Endothelial cell of umbilical vein (primary cell): Measurements from ENCODE around the gene AKAP13. TPM values are rescaled to one million over a fixed set of nuclear protein-coding genes. Genes with fewer than 3 reads are reported as not detected.

Experiments used
- BruUV-seq: library from RNA; stranded (reverse); fragments of 400-500 nt; replicated peaks from 2 replicates; lab custom pipeline; 2021; lab: Mats Ljungman, UMichigan
- CTCF ChIA-PET: fragments of 300-600, 350-600 bp; sonication (Branson Sonifier 250); formaldehyde crosslinking; loops from one replicate; lab custom pipeline; 2021; ENCODE audit warnings: antibody characterized with exemption, inconsistent platforms; lab: Charles Lee
- POLR2A ChIA-PET: fragments of 300-600, 350-600 bp; sonication (Branson Sonifier 250); formaldehyde crosslinking; loops from one replicate; lab custom pipeline; 2021; ENCODE audit warnings: antibody characterized with exemption, inconsistent platforms; lab: Charles Lee
- DNase-seq: peaks from one replicate; pipeline ENCODE4 v3.0.0-alpha.2; 2011; ENCODE audit warnings: low read depth, low spot score
- FAIRE-seq: peaks from 2 replicates; lab custom pipeline; 2011; peaks lifted over from hg19 to GRCh38; lab: Jason Lieb, UNC
- H2AFZ ChIP-seq: 2 replicates; pipeline ENCODE4 v1.6.0; 2012; ENCODE audit warnings: low read depth, low read length, control low read depth, inconsistent platforms
- H3K27ac ChIP-seq: 2 replicates; pipeline ENCODE4 v1.5.1; 2011; ENCODE audit warnings: low read depth, mild to moderate bottlenecking, control low read depth, low read length, moderate library complexity; ENCODE audit not compliant: insufficient read depth
- H3K27me3 ChIP-seq, 2 experiments: 2 replicates each; pipeline versions ENCODE4 v1.6.0 to v1.6.1; 2011; ENCODE audit warnings: low read length in 2 of 2, mixed read lengths in 1 of 2; ENCODE audit not compliant: control insufficient read depth in 2 of 2, insufficient read depth in 2 of 2
- H3K36me3 ChIP-seq, 2 experiments: 2 replicates in 1 of 2; 3 replicates in 1 of 2; pipeline ENCODE4 v1.5.1; 2011; ENCODE audit warnings: low read length in 2 of 2, mild to moderate bottlenecking in 1 of 2, moderate library complexity in 1 of 2; ENCODE audit not compliant: control insufficient read depth in 2 of 2, insufficient read depth in 2 of 2; ENCODE audit errors: extremely low read depth in 1 of 2
- H3K4me1 ChIP-seq: 3 replicates; pipeline ENCODE4 v1.5.1; 2011; ENCODE audit warnings: mild to moderate bottlenecking, low read length; ENCODE audit not compliant: control insufficient read depth, insufficient read depth; ENCODE audit errors: extremely low read depth
- H3K4me2 ChIP-seq: 2 replicates; pipeline ENCODE4 v1.6.1; 2011; ENCODE audit warnings: low read length, control low read depth, mixed read lengths; ENCODE audit not compliant: insufficient read depth
- H3K4me3 ChIP-seq, 3 experiments: fragments of 200-600 bp in 1 of 3; sonication (generic), shearing (Covaris generic) in 1 of 3; replicated peaks in 1 of 3; 2 replicates each; pipeline ENCODE4 v1.5.1; 2011 to 2016; ENCODE audit warnings: control low read depth in 3 of 3, low read length in 3 of 3, mild to moderate bottlenecking in 2 of 3, inconsistent platforms in 1 of 3, low read depth in 1 of 3, moderate library complexity in 1 of 3; ENCODE audit not compliant: insufficient read depth in 1 of 3
- H3K79me2 ChIP-seq: 2 replicates; pipeline ENCODE4 v1.6.0; 2012; ENCODE audit warnings: low read length, inconsistent platforms; ENCODE audit not compliant: control insufficient read depth, insufficient read depth
- H3K9ac ChIP-seq: replicated peaks from 2 replicates; pipeline ENCODE3; 2011; ENCODE audit warnings: low read length, control low read depth; ENCODE audit not compliant: insufficient read depth; ENCODE audit errors: extremely low read depth
- H3K9me1 ChIP-seq: replicated peaks from 3 replicates; pipeline ENCODE4 v1.6.0; 2011; ENCODE audit warnings: mild to moderate bottlenecking, low read length; ENCODE audit not compliant: control insufficient read depth, insufficient read depth; ENCODE audit errors: extremely low read depth
- H3K9me3 ChIP-seq: replicated peaks from 2 replicates; pipeline ENCODE4 v1.5.1; 2012; ENCODE audit warnings: low read length, inconsistent platforms; ENCODE audit not compliant: control insufficient read depth, insufficient read depth
- H4K20me1 ChIP-seq: replicated peaks from 2 replicates; pipeline ENCODE3; 2011; ENCODE audit warnings: mild to moderate bottlenecking, low read length; ENCODE audit not compliant: control insufficient read depth, insufficient read depth; ENCODE audit errors: extremely low read depth
- EZH2 ChIP-seq: IDR thresholded peaks from 2 replicates; pipeline ENCODE4 v1.6.1; 2012; ENCODE audit warnings: borderline replicate concordance, low read depth, mild to moderate bottlenecking, moderate library complexity, low read length, inconsistent platforms; ENCODE audit not compliant: severe bottlenecking
- FOS ChIP-seq: IDR thresholded peaks from 2 replicates; pipeline ENCODE4 v1.6.1; 2011; ENCODE audit warnings: mild to moderate bottlenecking, low read length, moderate library complexity, borderline replicate concordance; ENCODE audit not compliant: insufficient read depth
- GATA2 ChIP-seq: IDR thresholded peaks from 2 replicates; pipeline ENCODE4 v1.7.0; 2011; ENCODE audit warnings: low read depth, mild to moderate bottlenecking, moderate library complexity, mixed read lengths, low read length; ENCODE audit not compliant: insufficient read length, insufficient read depth
- JUN ChIP-seq: IDR thresholded peaks from 2 replicates; pipeline ENCODE4 v1.6.1; 2011; ENCODE audit warnings: borderline replicate concordance, low read depth; ENCODE audit not compliant: insufficient read length, insufficient read depth
- MYC ChIP-seq: IDR thresholded peaks from one replicate; pipeline ENCODE4 v1.6.1; 2011; ENCODE audit warnings: mild to moderate bottlenecking, low read depth, low read length
- POLR2A ChIP-seq: IDR thresholded peaks from 2 replicates; pipeline ENCODE4 v1.6.1; 2012; ENCODE audit warnings: low read depth, mild to moderate bottlenecking, control low read depth, low read length
- POLR2AphosphoS5 ChIP-seq: IDR thresholded peaks from 2 replicates; pipeline ENCODE4 v1.6.1; 2012; ENCODE audit warnings: low read depth, mild to moderate bottlenecking, control low read depth, low read length, moderate library complexity; ENCODE audit not compliant: insufficient read depth
- dilution Hi-C: fragments of 300-500 bp; cut with MboI; formaldehyde crosslinking; loops from one replicate; pipeline ENCODE4 v1.15.0; 2019; ENCODE audit warnings: low sequenced_read_pairs; ENCODE audit not compliant: extremely low pct_ligation_motif_present
- intact Hi-C: fragments of 100-400 bp; cut with micrococcal nuclease; formaldehyde crosslinking; loops from one replicate; pipeline ENCODE4 v1.10.0; 2022
- polyA plus RNA-seq, 4 experiments: library from polyadenylated mRNA; depleted of rRNA in 3 of 4; stranded (reverse) in 3 of 4; unstranded in 1 of 4; fragments of >200 nt; gene quantifications; 2 replicates each; pipeline versions ENCODE4 v1.2.1 to v1.2.3, GENCODE V29; 2011 to 2012; ENCODE audit warnings: missing spikeins in 1 of 4
- total RNA-seq: library from RNA; stranded (reverse); gene quantifications from 2 replicates; pipeline ENCODE4 v1.2.3, GENCODE V29; 2021
- TF ChIP-seq, protein P1 (sequence below): IDR thresholded peaks from 2 replicates; pipeline ENCODE4 v1.6.1; 2011; ENCODE audit not compliant: insufficient read depth, insufficient read length
- TF ChIP-seq, protein P2 (sequence below), 2 donors: IDR thresholded peaks; 1 replicate in 1 of 2; 2 replicates in 1 of 2; pipeline ENCODE4 v1.5.1; 2011; ENCODE audit warnings: low read length in 2 of 2, mild to moderate bottlenecking in 2 of 2, moderate library complexity in 2 of 2, control low read depth in 1 of 2, inconsistent platforms in 1 of 2, low read depth in 1 of 2; ENCODE audit not compliant: insufficient read depth in 1 of 2; ENCODE audit errors: extremely low read depth in 1 of 2

The AKAP13 gene
- total and polyA plus RNA-seq, 2 donors (not counting 3 experiments of a cell fraction or from before 2014, with no cell fraction given), result 22.8 to 87.8 TPM

DNA sequence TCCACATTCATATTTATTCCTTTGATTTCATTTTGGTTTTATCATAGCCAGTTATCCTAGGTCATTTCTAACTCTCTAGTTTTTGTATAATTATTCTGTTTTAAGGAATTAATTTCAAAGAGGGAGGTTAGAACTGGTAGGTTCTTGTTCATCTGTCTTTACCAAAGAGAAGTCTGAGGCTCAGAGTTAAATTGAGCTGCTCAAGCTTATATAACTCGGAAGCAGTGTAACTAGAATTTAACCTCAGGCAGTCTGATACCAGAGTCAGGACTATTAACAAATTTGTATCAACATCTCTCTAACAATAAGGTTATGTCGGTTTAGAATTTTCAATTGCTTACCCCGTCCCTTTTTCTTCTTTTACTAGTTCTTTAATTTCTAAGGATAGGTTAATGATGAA, 84.1 kb downstream of the AKAP13 start:
- FAIRE-seq (no peak), DNase-seq (no peak)
- H4K20me1 ChIP-seq, result peaks cover 6% of the 10 kb centered on the region
- no peaks in the 10 kb centered on the region for H3K9me3 ChIP-seq
- BruUV-seq, result no TSS peak
- dilution Hi-C loops, result no loop called here
- CTCF ChIA-PET, result no interaction called here
- no peak overlapping the region for H3K9ac ChIP-seq
- intact Hi-C loops, result no loop called here
- no peaks in the 10 kb centered on the region for H3K27me3 ChIP-seq
- POLR2A ChIA-PET, result no interaction called here
- no peaks in the 10 kb centered on the region for H3K9me1 ChIP-seq
- no peaks in the 10 kb centered on the region for H3K36me3 ChIP-seq
- no peak overlapping the region for H2AFZ ChIP-seq
- H3K79me2 ChIP-seq, result peaks cover 40% of the 10 kb centered on the region
- H3K4me2 ChIP-seq, result no peak overlapping the region
- H3K27ac ChIP-seq, result no peak overlapping the region
- TF ChIP-seq FOS, result no peak
- TF ChIP-seq POLR2AphosphoS5, result no peak
- no peak for TF ChIP-seq JUN
- no peak for TF ChIP-seq POLR2A
- no peak for TF ChIP-seq MYC
- no peak for TF ChIP-seq GATA2
- no peak for TF ChIP-seq EZH2
- TF ChIP-seq, protein P1, sequence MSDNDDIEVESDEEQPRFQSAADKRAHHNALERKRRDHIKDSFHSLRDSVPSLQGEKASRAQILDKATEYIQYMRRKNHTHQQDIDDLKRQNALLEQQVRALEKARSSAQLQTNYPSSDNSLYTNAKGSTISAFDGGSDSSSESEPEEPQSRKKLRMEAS, result no peak
- TF ChIP-seq, protein P2, sequence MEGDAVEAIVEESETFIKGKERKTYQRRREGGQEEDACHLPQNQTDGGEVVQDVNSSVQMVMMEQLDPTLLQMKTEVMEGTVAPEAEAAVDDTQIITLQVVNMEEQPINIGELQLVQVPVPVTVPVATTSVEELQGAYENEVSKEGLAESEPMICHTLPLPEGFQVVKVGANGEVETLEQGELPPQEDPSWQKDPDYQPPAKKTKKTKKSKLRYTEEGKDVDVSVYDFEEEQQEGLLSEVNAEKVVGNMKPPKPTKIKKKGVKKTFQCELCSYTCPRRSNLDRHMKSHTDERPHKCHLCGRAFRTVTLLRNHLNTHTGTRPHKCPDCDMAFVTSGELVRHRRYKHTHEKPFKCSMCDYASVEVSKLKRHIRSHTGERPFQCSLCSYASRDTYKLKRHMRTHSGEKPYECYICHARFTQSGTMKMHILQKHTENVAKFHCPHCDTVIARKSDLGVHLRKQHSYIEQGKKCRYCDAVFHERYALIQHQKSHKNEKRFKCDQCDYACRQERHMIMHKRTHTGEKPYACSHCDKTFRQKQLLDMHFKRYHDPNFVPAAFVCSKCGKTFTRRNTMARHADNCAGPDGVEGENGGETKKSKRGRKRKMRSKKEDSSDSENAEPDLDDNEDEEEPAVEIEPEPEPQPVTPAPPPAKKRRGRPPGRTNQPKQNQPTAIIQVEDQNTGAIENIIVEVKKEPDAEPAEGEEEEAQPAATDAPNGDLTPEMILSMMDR (IDR thresholded peaks at IDR 0.05; ENCODE audit: extremely low read depth in 1 of 2, insufficient read depth in 1 of 2, low read depth in 1 of 2, low read length in 2 of 2), result no peak
- no peaks in the 10 kb centered on the region for H3K4me1 ChIP-seq
- H3K4me3 ChIP-seq, result no peak overlapping the region
